IMR-90 (cell line): Measurements from ENCODE around the gene ROMO1. TPM values are rescaled to one million over a fixed set of nuclear protein-coding genes. Genes with fewer than 3 reads are reported as not detected.

Experiments used
- ATAC-seq: fragments of 200-7000 bp; cut with Tn5 transposase; 2 replicates; pipeline ENCODE4 v1.9.1; 2020; ENCODE audit warnings: low read depth, mild to moderate bottlenecking, moderate library complexity
- BruUV-seq: library from RNA; stranded (reverse); fragments of 400-500 nt; replicated peaks from 2 replicates; lab custom pipeline; 2021; lab: Mats Ljungman, UMichigan
- CTCF ChIA-PET: fragments of 300-600 bp; formaldehyde crosslinking; extraction: SDS; loops from one replicate; lab custom pipeline; 2021; ENCODE audit warnings: antibody characterized with exemption; lab: Yijun Ruan, JAX
- POLR2A ChIA-PET: fragments of 300-600 bp; sonication (Branson Sonifier 250); formaldehyde crosslinking; loops from one replicate; lab custom pipeline; 2022; ENCODE audit warnings: antibody characterized with exemption; ENCODE audit not compliant: unreplicated experiment; lab: Charles Lee
- DNase-seq: peaks from one replicate; pipeline ENCODE4 v3.0.0; 2013
- H2AFZ ChIP-seq: replicated peaks from 2 replicates; pipeline ENCODE3; 2013; ENCODE audit warnings: low read length, mild to moderate bottlenecking; ENCODE audit not compliant: poor library complexity
- H2AK5ac ChIP-seq: 2 replicates; pipeline ENCODE4 v1.6.1; 2013; ENCODE audit warnings: low read depth, low read length, inconsistent platforms
- H2AK9ac ChIP-seq: replicated peaks from 2 replicates; pipeline ENCODE3; 2013; ENCODE audit warnings: mild to moderate bottlenecking, low read depth, low read length, moderate library complexity; ENCODE audit not compliant: poor library complexity
- H2BK120ac ChIP-seq: 2 replicates; pipeline ENCODE4 v1.6.1; 2013; ENCODE audit warnings: low read depth, low read length, inconsistent platforms
- H2BK15ac ChIP-seq: 3 replicates; pipeline ENCODE4 v1.6.1; 2013; ENCODE audit warnings: low read depth, low read length, inconsistent platforms
- H2BK20ac ChIP-seq: 2 replicates; pipeline ENCODE4 v1.6.1; 2013; ENCODE audit warnings: low read depth, mild to moderate bottlenecking, inconsistent platforms, low read length, moderate library complexity
- H2BK5ac ChIP-seq: 2 replicates; pipeline ENCODE4 v1.6.1; 2013; ENCODE audit warnings: mild to moderate bottlenecking, low read depth, low read length, inconsistent platforms; ENCODE audit not compliant: poor library complexity, severe bottlenecking
- H3K14ac ChIP-seq: replicated peaks from 2 replicates; pipeline ENCODE4 v1.6.1; 2013; ENCODE audit warnings: low read depth, low read length, inconsistent platforms
- H3K18ac ChIP-seq: 2 replicates; pipeline ENCODE4 v1.6.1; 2013; ENCODE audit warnings: low read depth, low read length, control low read depth
- H3K23ac ChIP-seq: 2 replicates; pipeline ENCODE4 v1.6.1; 2013; ENCODE audit warnings: low read depth, low read length, inconsistent platforms
- H3K27ac ChIP-seq: 2 replicates; pipeline ENCODE4 v1.5.1; 2013; ENCODE audit warnings: mild to moderate bottlenecking, control low read depth, low read length; ENCODE audit not compliant: insufficient read depth
- H3K27me3 ChIP-seq: 2 replicates; pipeline ENCODE4 v1.6.1; 2013; ENCODE audit warnings: low read length; ENCODE audit not compliant: control insufficient read depth, insufficient read depth
- H3K36me3 ChIP-seq: 2 replicates; pipeline ENCODE4 v1.6.1; 2013; ENCODE audit warnings: low read length, mixed read lengths; ENCODE audit not compliant: control insufficient read depth, insufficient read depth
- H3K4ac ChIP-seq: 2 replicates; pipeline ENCODE4 v1.6.1; 2013; ENCODE audit warnings: low read depth, low read length, inconsistent platforms
- H3K4me1 ChIP-seq: 2 replicates; pipeline ENCODE4 v1.6.1; 2013; ENCODE audit warnings: low read length, mixed read lengths; ENCODE audit not compliant: control insufficient read depth, insufficient read depth
- H3K4me2 ChIP-seq: 2 replicates; pipeline ENCODE4 v1.6.1; 2013; ENCODE audit warnings: low read depth, mild to moderate bottlenecking, control low read depth, low read length, moderate library complexity
- H3K4me3 ChIP-seq: 2 replicates; pipeline ENCODE4 v1.5.1; 2013; ENCODE audit warnings: low read depth, mild to moderate bottlenecking, control low read depth, low read length, moderate library complexity; ENCODE audit not compliant: insufficient read depth
- H3K56ac ChIP-seq: 2 replicates; pipeline ENCODE4 v1.6.1; 2013; ENCODE audit warnings: low read length, inconsistent platforms; ENCODE audit not compliant: insufficient read depth; ENCODE audit errors: extremely low read depth
- H3K79me1 ChIP-seq, 2 experiments: 2 replicates each; pipeline ENCODE4 v1.6.1; 2013; ENCODE audit warnings: low read length in 2 of 2, inconsistent platforms in 1 of 2, low read depth in 1 of 2
- H3K9ac ChIP-seq: 2 replicates; pipeline ENCODE4 v1.6.1; 2013; ENCODE audit warnings: low read depth, low read length, control low read depth
- H3K9me1 ChIP-seq: 2 replicates; pipeline ENCODE4 v1.6.1; 2013; ENCODE audit warnings: low read length, inconsistent platforms; ENCODE audit not compliant: insufficient read depth
- H3K9me3 ChIP-seq: 2 replicates; pipeline ENCODE4 v1.6.1; 2013; ENCODE audit warnings: low read length; ENCODE audit not compliant: control insufficient read depth, insufficient read depth
- H4K20me1 ChIP-seq: 2 replicates; pipeline ENCODE4 v1.6.1; 2013; ENCODE audit warnings: low read length, inconsistent platforms; ENCODE audit not compliant: insufficient read depth
- H4K5ac ChIP-seq: 2 replicates; pipeline ENCODE4 v1.6.1; 2013; ENCODE audit warnings: mild to moderate bottlenecking, low read depth, low read length, control low read depth
- H4K8ac ChIP-seq, 2 experiments: 2 replicates each; pipeline ENCODE4 v1.6.1; 2013; ENCODE audit warnings: low read depth in 2 of 2, low read length in 2 of 2, control low read depth in 1 of 2, inconsistent platforms in 1 of 2
- H4K91ac ChIP-seq: 2 replicates; pipeline ENCODE4 v1.6.1; 2013; ENCODE audit warnings: low read depth, low read length, inconsistent platforms; ENCODE audit not compliant: insufficient read depth
- CEBPB ChIP-seq: IDR thresholded peaks from 2 replicates; pipeline ENCODE4 v1.6.1; 2012; ENCODE audit warnings: low read depth, low read length, improper control_type of control experiment
- MAFK ChIP-seq: IDR thresholded peaks from 2 replicates; pipeline ENCODE4 v1.6.1; 2012; ENCODE audit warnings: low read depth, low read length, improper control_type of control experiment
- MXI1 ChIP-seq: IDR thresholded peaks from 2 replicates; pipeline ENCODE4 v1.6.1; 2012; ENCODE audit warnings: low read depth, mild to moderate bottlenecking, low read length, moderate library complexity, borderline replicate concordance
- POLR2A ChIP-seq: IDR thresholded peaks from 2 replicates; pipeline ENCODE4 v1.6.1; 2012; ENCODE audit warnings: mild to moderate bottlenecking, low read depth, low read length
- RCOR1 ChIP-seq: IDR thresholded peaks from 2 replicates; pipeline ENCODE4 v1.6.1; 2012; ENCODE audit warnings: mild to moderate bottlenecking, low read length, improper control_type of control experiment; ENCODE audit not compliant: insufficient replicate concordance
- WGBS, 2 experiments: methylation state at CpG; one replicate each; pipeline versions ENCODE4 v1.1.5 to v1.1.7; 2013; ENCODE audit warnings: missing lambda C conversion rate in 2 of 2; ENCODE audit not compliant: insufficient read length in 1 of 2; ENCODE audit errors: extremely low coverage in 2 of 2; 5-methylcytosine and 5-hydroxymethylcytosine counted together
- dilution Hi-C: fragments of 300-500 bp; cut with HindIII; formaldehyde crosslinking; loops from one replicate; pipeline ENCODE4 v1.14.3; 2018; ENCODE audit warnings: low sequenced_read_pairs; ENCODE audit not compliant: unreplicated experiment
- in situ Hi-C: fragments of 300-500 bp; cut with MboI; formaldehyde crosslinking; loops from 3 replicates; pipeline ENCODE4 v1.14.3; 2019; ENCODE audit warnings: low sequenced_read_pairs, inconsistent platforms, mixed read lengths
- intact Hi-C: fragments of 100-400 bp; cut with micrococcal nuclease; formaldehyde crosslinking; loops from 2 replicates; pipeline ENCODE4 v1.10.0; 2022
- polyA plus RNA-seq, 3 experiments: library from polyadenylated mRNA; depleted of rRNA; stranded (reverse); fragments of >200 nt; gene quantifications; 2 replicates each; pipeline ENCODE4 v1.2.3, GENCODE V29; 2012; ENCODE audit warnings: low replicate concordance in 1 of 3
- total RNA-seq: library from RNA; depleted of rRNA; stranded (reverse); fragments of >200 nt; gene quantifications from 2 replicates; pipeline ENCODE4 v1.2.3, GENCODE V29; 2012
- TF ChIP-seq, protein P1 (sequence below): conservative IDR thresholded peaks from 2 replicates; pipeline ENCODE4 v1.5.1; 2012; ENCODE audit warnings: mild to moderate bottlenecking, low read depth, low read length, improper control_type of control experiment
- TF ChIP-seq, protein P2 (sequence below): fragments of 150-350 bp; IDR thresholded peaks from 2 replicates; pipeline ENCODE4 v1.6.1; 2016; ENCODE audit warnings: low read depth, mild to moderate bottlenecking, low read length, moderate library complexity, borderline replicate concordance

ROMO1 gene
- total and polyA plus RNA-seq, 2 of the 4 experiments (the other 2 are of a cell fraction): 223 to 555 TPM

DNA sequence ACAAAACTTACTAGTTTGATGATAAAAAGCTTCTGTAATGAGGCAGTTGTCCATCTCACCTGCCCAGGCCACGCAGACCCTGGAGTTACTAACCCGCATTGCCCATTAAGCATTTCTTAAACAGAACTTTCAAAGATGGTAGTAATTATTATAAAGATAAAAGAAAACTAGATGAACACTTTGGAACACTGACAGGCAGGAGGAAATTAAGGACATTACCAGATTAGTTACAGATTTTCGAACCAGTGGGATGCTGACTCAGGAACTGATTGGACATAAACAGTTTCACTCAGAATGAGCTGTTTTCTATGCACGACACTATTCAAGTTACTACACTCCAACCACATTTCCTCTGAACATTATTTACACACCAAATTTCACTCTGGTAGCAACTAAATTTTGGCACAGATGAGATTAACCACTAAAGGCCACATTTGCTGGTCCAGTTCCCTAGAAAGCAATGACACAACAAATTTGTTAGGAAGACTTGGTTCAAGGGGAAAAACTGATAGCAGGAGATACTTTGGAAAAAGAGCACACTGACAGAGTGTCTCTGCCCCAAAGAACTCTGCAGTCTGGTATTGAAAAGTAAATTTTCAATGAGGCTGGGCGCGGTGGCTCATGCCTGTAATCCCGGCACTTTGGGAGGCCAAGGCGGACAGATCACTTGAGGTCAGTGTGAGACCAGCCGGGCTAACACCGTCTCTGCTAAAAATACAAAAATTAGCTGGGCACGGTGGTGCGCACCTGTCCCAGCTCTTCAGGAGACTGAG is 3.0 kb downstream of the ROMO1 start:
- no peak overlapping the region for H2BK120ac ChIP-seq
- TF ChIP-seq MXI1 (no peak), CEBPB (no peak), RCOR1 (no peak), MAFK (peak; percentile 83), POLR2A (no peak; the same call in 1 of the 2 replicates)
- TF ChIP-seq, protein P1, sequence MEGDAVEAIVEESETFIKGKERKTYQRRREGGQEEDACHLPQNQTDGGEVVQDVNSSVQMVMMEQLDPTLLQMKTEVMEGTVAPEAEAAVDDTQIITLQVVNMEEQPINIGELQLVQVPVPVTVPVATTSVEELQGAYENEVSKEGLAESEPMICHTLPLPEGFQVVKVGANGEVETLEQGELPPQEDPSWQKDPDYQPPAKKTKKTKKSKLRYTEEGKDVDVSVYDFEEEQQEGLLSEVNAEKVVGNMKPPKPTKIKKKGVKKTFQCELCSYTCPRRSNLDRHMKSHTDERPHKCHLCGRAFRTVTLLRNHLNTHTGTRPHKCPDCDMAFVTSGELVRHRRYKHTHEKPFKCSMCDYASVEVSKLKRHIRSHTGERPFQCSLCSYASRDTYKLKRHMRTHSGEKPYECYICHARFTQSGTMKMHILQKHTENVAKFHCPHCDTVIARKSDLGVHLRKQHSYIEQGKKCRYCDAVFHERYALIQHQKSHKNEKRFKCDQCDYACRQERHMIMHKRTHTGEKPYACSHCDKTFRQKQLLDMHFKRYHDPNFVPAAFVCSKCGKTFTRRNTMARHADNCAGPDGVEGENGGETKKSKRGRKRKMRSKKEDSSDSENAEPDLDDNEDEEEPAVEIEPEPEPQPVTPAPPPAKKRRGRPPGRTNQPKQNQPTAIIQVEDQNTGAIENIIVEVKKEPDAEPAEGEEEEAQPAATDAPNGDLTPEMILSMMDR: no peak
- TF ChIP-seq, protein P2, sequence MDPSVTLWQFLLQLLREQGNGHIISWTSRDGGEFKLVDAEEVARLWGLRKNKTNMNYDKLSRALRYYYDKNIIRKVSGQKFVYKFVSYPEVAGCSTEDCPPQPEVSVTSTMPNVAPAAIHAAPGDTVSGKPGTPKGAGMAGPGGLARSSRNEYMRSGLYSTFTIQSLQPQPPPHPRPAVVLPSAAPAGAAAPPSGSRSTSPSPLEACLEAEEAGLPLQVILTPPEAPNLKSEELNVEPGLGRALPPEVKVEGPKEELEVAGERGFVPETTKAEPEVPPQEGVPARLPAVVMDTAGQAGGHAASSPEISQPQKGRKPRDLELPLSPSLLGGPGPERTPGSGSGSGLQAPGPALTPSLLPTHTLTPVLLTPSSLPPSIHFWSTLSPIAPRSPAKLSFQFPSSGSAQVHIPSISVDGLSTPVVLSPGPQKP: no peak
- peaks cover 18 to 72% of the 10 kb centered on the region in 2 experiments for H3K79me1 ChIP-seq
- no peak for ATAC-seq
- H3K27ac ChIP-seq: no peak overlapping the region
- H3K4ac ChIP-seq: no peak overlapping the region
- no peak overlapping the region for H2AFZ ChIP-seq
- H3K56ac ChIP-seq: no peak overlapping the region
- H3K9me3 ChIP-seq: no peaks in the 10 kb centered on the region
- no peak overlapping the region for H3K4me3 ChIP-seq
- no peak overlapping the region for H3K9ac ChIP-seq
- no peak overlapping the region for H3K18ac ChIP-seq
- CTCF ChIA-PET: interaction anchor here (0.6 kb wide), 1 partner anchor 56 kb away, joined by 6 read pairs; no protein-coding TSS in a partner anchor
- H3K36me3 ChIP-seq: peaks cover 44% of the 10 kb centered on the region
- 0% methylated on average over 1 of the region's 12 CpGs; no CpG with 5 or more reads in 1 of the 2 experiments for WGBS, 2 experiments
- H4K20me1 ChIP-seq: peaks cover 39% of the 10 kb centered on the region
- in situ Hi-C loops (no loop called here), intact Hi-C loops (loop anchor here (10.0 kb wide), 1 partner anchor 183 kb away; no protein-coding TSS in a partner anchor), dilution Hi-C loops (no loop called here)
- H2AK9ac ChIP-seq: no peak overlapping the region
- no peak overlapping the region for H3K14ac ChIP-seq
- H3K4me1 ChIP-seq: peaks cover 5% of the 10 kb centered on the region
- peak overlapping the region; percentile 5 for H2BK5ac ChIP-seq
- H3K23ac ChIP-seq: no peak overlapping the region
- POLR2A ChIA-PET: no interaction called here
- H4K8ac ChIP-seq: no peak overlapping the region
- H4K5ac ChIP-seq: no peak overlapping the region
- H2AK5ac ChIP-seq: no peak overlapping the region
- H4K91ac ChIP-seq: no peak overlapping the region
- no peak overlapping the region for H2BK15ac ChIP-seq
- no peak overlapping the region for H3K4me2 ChIP-seq
- peak; percentile 79 for DNase-seq
- no peaks in the 10 kb centered on the region for H3K27me3 ChIP-seq
- H3K9me1 ChIP-seq: peaks cover 6% of the 10 kb centered on the region; the same call in 1 of the 2 replicates
- H2BK20ac ChIP-seq: no peak overlapping the region
- no TSS peak for BruUV-seq
